ENCODE measurements around the gene DRC7. TPM values are rescaled to one million over a fixed set of nuclear protein-coding genes. Genes with fewer than 3 reads are reported as not detected.

Gene DRC7
- total and polyA plus RNA-seq, 9 of the 15 experiments (the other 6 are each of a cell fraction or from before 2014, with no cell fraction given), result 0.04 to 0.33 (median 0.12) TPM; not detected in 3

DNA sequence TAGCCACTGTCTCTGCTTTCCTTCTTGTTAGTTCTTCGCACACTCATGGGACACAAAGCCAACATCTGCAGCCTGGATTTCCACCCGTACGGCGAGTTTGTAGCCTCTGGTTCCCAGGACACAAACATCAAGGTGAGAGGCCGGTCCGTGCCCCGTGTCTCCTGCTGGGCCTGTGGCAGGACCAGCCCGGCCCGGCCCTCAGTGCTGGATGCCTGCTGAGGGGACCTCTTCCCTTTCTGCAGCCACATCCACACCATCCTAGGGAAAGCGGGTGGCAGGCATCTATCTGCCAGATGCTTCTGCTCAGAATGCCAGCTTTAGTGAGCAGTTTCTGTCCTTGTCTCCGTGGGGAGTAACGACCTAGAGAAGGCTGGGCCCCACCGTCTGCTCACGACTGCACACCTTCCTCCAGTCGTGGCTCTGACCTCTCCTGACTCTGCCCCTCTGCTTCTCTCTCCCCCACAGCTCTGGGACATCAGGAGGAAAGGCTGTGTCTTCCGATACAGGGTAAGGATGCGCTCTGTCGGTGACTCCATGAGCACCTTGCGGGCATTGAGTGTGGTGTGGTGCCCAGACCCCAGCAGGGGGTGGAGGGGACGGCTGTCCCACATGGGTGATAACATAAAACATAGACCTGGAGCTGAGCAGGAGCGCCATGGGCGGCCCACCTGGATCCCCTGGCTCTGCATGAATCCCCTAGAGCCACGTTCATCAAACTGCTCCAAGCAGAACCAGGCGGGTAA, 56.4 kb downstream of the DRC7 start:
- H2AFZ ChIP-seq (ENCODE audit: low read depth, low read length), result no peak overlapping the region
- in situ Hi-C loops (cut with MboI) (loop anchor here (10.0 kb wide), 1 partner anchor 254 kb away; the partner anchor contains the start of genes USB1 and ZNF319), intact Hi-C loops (cut with micrococcal nuclease) (no loop called here)
- BruUV-seq (replicated peaks), result no TSS peak
- H3K79me2 ChIP-seq (ENCODE audit: control insufficient read depth, insufficient read depth, low read length), result no peaks in the 10 kb centered on the region
- POLR2A ChIA-PET, result interaction anchor here (0.5 to 1.0 kb wide), 3 partner anchors 9 to 161 kb away, joined by 3 read pairs; no protein-coding TSS in a partner anchor
- WGBS (ENCODE audit: insufficient coverage, low coverage, missing lambda C conversion rate), result 79% methylated on average over 22 of the region's 24 CpGs
- ATAC-seq, result no peak
- no peak overlapping the region for H3K27ac ChIP-seq (ENCODE audit: extremely low read depth, low read depth, low read length)
- no peaks in the 10 kb centered on the region for H3K9me3 ChIP-seq (replicated peaks; ENCODE audit: control insufficient read depth, insufficient read depth, low read depth, low read length)
- DNase-seq (ENCODE audit: extremely low read depth in 1 of 4, low spot score in 3 of 4), result no peak
- no peaks in the 10 kb centered on the region for H3K27me3 ChIP-seq (ENCODE audit: control insufficient read depth in 2 of 2, insufficient read depth in 2 of 2, low read length in 2 of 2)
- H3K4me2 ChIP-seq (ENCODE audit: insufficient read depth, low read length), result no peak overlapping the region
- no peak for FAIRE-seq
- H3K36me3 ChIP-seq (ENCODE audit: control insufficient read depth, insufficient read depth, low read length), result peaks cover 47% of the 10 kb centered on the region; the same call in 2 of the 3 replicates
- H3K9me1 ChIP-seq (ENCODE audit: control insufficient read depth, insufficient read depth, low read length), result no peaks in the 10 kb centered on the region
- CTCF ChIA-PET (ENCODE audit: low intra/inter-chr PET ratio), result no interaction called here
- no peaks in the 10 kb centered on the region; the same call in 1 of the 2 replicates for H4K20me1 ChIP-seq (replicated peaks; ENCODE audit: control insufficient read depth, insufficient read depth, low read length)
- peak overlapping the region in 1 of 2 experiments; percentile 52; a peak in 2 of 4 replicates for H3K9ac ChIP-seq (ENCODE audit: insufficient read depth in 1 of 2, low read depth in 2 of 2, low read length in 2 of 2)
- no peak overlapping the region for H3K4me3 ChIP-seq
- H3K4me1 ChIP-seq (replicated peaks in 1 of 2; ENCODE audit: control insufficient read depth in 2 of 2, insufficient read depth in 2 of 2, low read length in 2 of 2), result peaks cover 0 to 18% of the 10 kb centered on the region in 2 experiments; a peak in 1 of 5 replicates
- TF ChIP-seq, protein P1, sequence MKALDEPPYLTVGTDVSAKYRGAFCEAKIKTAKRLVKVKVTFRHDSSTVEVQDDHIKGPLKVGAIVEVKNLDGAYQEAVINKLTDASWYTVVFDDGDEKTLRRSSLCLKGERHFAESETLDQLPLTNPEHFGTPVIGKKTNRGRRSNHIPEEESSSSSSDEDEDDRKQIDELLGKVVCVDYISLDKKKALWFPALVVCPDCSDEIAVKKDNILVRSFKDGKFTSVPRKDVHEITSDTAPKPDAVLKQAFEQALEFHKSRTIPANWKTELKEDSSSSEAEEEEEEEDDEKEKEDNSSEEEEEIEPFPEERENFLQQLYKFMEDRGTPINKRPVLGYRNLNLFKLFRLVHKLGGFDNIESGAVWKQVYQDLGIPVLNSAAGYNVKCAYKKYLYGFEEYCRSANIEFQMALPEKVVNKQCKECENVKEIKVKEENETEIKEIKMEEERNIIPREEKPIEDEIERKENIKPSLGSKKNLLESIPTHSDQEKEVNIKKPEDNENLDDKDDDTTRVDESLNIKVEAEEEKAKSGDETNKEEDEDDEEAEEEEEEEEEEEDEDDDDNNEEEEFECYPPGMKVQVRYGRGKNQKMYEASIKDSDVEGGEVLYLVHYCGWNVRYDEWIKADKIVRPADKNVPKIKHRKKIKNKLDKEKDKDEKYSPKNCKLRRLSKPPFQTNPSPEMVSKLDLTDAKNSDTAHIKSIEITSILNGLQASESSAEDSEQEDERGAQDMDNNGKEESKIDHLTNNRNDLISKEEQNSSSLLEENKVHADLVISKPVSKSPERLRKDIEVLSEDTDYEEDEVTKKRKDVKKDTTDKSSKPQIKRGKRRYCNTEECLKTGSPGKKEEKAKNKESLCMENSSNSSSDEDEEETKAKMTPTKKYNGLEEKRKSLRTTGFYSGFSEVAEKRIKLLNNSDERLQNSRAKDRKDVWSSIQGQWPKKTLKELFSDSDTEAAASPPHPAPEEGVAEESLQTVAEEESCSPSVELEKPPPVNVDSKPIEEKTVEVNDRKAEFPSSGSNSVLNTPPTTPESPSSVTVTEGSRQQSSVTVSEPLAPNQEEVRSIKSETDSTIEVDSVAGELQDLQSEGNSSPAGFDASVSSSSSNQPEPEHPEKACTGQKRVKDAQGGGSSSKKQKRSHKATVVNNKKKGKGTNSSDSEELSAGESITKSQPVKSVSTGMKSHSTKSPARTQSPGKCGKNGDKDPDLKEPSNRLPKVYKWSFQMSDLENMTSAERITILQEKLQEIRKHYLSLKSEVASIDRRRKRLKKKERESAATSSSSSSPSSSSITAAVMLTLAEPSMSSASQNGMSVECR (CRISPR knock-in tag; IDR thresholded peaks at IDR 0.05), result no peak
- TF ChIP-seq HMG20A (CRISPR knock-in tag; conservative IDR thresholded peaks at IDR 0.05), result no peak
- no peak for TF ChIP-seq UBTF (IDR thresholded peaks at IDR 0.05; ENCODE audit: borderline replicate concordance in 1 of 2, low read depth in 2 of 2, low read length in 2 of 2)
- TF ChIP-seq SMAD3 (CRISPR knock-in tag; conservative IDR thresholded peaks at IDR 0.05), result no peak
- no peak for TF ChIP-seq BMI1 (IDR thresholded peaks at IDR 0.05; ENCODE audit: low read length)
- no peak for TF ChIP-seq TRIM24 (IDR thresholded peaks at IDR 0.05)
- TF ChIP-seq, protein P2, sequence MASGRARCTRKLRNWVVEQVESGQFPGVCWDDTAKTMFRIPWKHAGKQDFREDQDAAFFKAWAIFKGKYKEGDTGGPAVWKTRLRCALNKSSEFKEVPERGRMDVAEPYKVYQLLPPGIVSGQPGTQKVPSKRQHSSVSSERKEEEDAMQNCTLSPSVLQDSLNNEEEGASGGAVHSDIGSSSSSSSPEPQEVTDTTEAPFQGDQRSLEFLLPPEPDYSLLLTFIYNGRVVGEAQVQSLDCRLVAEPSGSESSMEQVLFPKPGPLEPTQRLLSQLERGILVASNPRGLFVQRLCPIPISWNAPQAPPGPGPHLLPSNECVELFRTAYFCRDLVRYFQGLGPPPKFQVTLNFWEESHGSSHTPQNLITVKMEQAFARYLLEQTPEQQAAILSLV (tag; IDR thresholded peaks at IDR 0.05), result no peak
- TF ChIP-seq ZNF274 (IDR thresholded peaks at IDR 0.05; ENCODE audit: borderline replicate concordance, low read depth, low read length), result no peak
- TF ChIP-seq PCBP1 (IDR thresholded peaks at IDR 0.05; ENCODE audit: low read depth, low read length, poor library complexity, severe bottlenecking), result no peak
- no peak for TF ChIP-seq ZNF584 (CRISPR knock-in tag; IDR thresholded peaks at IDR 0.05; ENCODE audit: low read depth)
- TF ChIP-seq SREBF2 (CRISPR knock-in tag; IDR thresholded peaks at IDR 0.05), result no peak
